ENCODE data around the gene THBD. TPM values are rescaled to one million over a fixed set of nuclear protein-coding genes. Genes with fewer than 3 reads are reported as not detected.

The THBD gene
- total RNA-seq, 1 donor from 2014 or later: 22.7 TPM

GRCh38 chr20:23013429-23013828 is 36.0 kb downstream of the THBD start:
- TF ChIP-seq CTCF (IDR thresholded peaks at IDR 0.05; ENCODE audit: insufficient read depth, low read depth, low read length): no peak
- TF ChIP-seq EZH2 (IDR thresholded peaks at IDR 0.05; ENCODE audit: insufficient read depth, low read length): no peak
- H3K4me2 ChIP-seq (ENCODE audit: low read length): no peak overlapping the region
- DNase-seq (ENCODE audit: low read depth) (no peak), FAIRE-seq (no peak)
- Mint-ChIP-seq H3K4me1 (ENCODE audit: low read depth, unreplicated experiment) (peaks cover 4% of the 10 kb centered on the region), H3K36me3 (ENCODE audit: low read depth, unreplicated experiment) (no peaks in the 10 kb centered on the region), H3K27me3 (ENCODE audit: low read depth, unreplicated experiment) (peaks cover 10% of the 10 kb centered on the region), H3K9me3 (ENCODE audit: unreplicated experiment) (no peaks in the 10 kb centered on the region), H3K4me3 (ENCODE audit: unreplicated experiment) (no peak overlapping the region), H3K27ac (ENCODE audit: unreplicated experiment) (no peak overlapping the region)
- peaks cover 2% of the 10 kb centered on the region for H3K27me3 ChIP-seq (ENCODE audit: insufficient read depth, low read length)
- H3K36me3 ChIP-seq (ENCODE audit: insufficient read depth, low read length): no peaks in the 10 kb centered on the region
- no peaks in the 10 kb centered on the region for H3K79me2 ChIP-seq (ENCODE audit: insufficient read depth, low read length)
- no peaks in the 10 kb centered on the region for H3K4me1 ChIP-seq (ENCODE audit: insufficient read depth, low read length)
- H2AFZ ChIP-seq (ENCODE audit: low read depth, low read length): no peak overlapping the region
- H4K20me1 ChIP-seq (ENCODE audit: insufficient read depth, low read length): no peaks in the 10 kb centered on the region
- no peaks in the 10 kb centered on the region for H3K9me3 ChIP-seq (ENCODE audit: insufficient read depth, low read depth, low read length)
- no peak overlapping the region for H3K9ac ChIP-seq (ENCODE audit: low read length)
- no peak overlapping the region for H3K4me3 ChIP-seq (ENCODE audit: insufficient read depth, low read depth, low read length)
- H3K27ac ChIP-seq (ENCODE audit: low read depth, low read length): no peak overlapping the region

GRCh38 chr20:23011008-23011721 is 38.3 kb downstream of the THBD start:
- Mint-ChIP-seq H3K27ac (ENCODE audit: unreplicated experiment) (no peak overlapping the region), H3K4me3 (ENCODE audit: unreplicated experiment) (no peak overlapping the region), H3K27me3 (ENCODE audit: low read depth, unreplicated experiment) (peaks cover 7% of the 10 kb centered on the region), H3K4me1 (ENCODE audit: low read depth, unreplicated experiment) (peaks cover 4% of the 10 kb centered on the region), H3K36me3 (ENCODE audit: low read depth, unreplicated experiment) (no peaks in the 10 kb centered on the region), H3K9me3 (ENCODE audit: unreplicated experiment) (no peaks in the 10 kb centered on the region)
- H3K79me2 ChIP-seq (ENCODE audit: insufficient read depth, low read length): no peaks in the 10 kb centered on the region
- H3K9me3 ChIP-seq (ENCODE audit: insufficient read depth, low read depth, low read length): no peaks in the 10 kb centered on the region
- no peak overlapping the region for H3K4me3 ChIP-seq (ENCODE audit: insufficient read depth, low read depth, low read length)
- no peaks in the 10 kb centered on the region for H4K20me1 ChIP-seq (ENCODE audit: insufficient read depth, low read length)
- no peak for FAIRE-seq
- peaks cover 2% of the 10 kb centered on the region for H3K27me3 ChIP-seq (ENCODE audit: insufficient read depth, low read length)
- no peak overlapping the region for H2AFZ ChIP-seq (ENCODE audit: low read depth, low read length)
- H3K9ac ChIP-seq (ENCODE audit: low read length): no peak overlapping the region
- no peak for TF ChIP-seq CTCF (IDR thresholded peaks at IDR 0.05; ENCODE audit: insufficient read depth, low read depth, low read length)
- no peak for TF ChIP-seq EZH2 (IDR thresholded peaks at IDR 0.05; ENCODE audit: insufficient read depth, low read length)
- H3K36me3 ChIP-seq (ENCODE audit: insufficient read depth, low read length): no peaks in the 10 kb centered on the region
- no peak for DNase-seq (ENCODE audit: low read depth)
- no peaks in the 10 kb centered on the region for H3K4me1 ChIP-seq (ENCODE audit: insufficient read depth, low read length)
- H3K4me2 ChIP-seq (ENCODE audit: low read length): no peak overlapping the region
- no peak overlapping the region for H3K27ac ChIP-seq (ENCODE audit: low read depth, low read length)

DNA sequence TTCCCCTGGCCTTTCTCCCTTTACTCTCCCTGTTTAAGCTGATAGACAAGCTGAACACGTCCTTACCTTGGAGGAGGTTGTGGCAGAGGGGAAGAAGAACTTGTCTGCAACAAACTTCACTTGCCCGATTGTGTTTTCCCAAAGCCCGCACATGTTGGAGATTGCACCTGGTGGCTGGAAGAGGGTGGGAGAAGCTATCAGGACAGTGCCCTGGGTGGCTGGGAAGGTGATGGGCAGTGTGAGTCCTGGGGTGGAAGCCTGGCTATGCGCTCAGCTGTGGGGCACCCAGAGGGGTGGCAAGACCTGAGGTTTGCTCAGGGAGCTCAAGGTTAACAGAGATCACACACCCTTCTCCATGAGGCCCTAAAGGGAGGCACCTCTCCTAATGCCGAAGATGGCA is 39.4 kb downstream of the THBD start:
- Histone ChIP-seq H3K9me3 (ENCODE audit: insufficient read depth, low read depth, low read length) (no peaks in the 10 kb centered on the region), H3K27me3 (ENCODE audit: insufficient read depth, low read length) (peaks cover 2% of the 10 kb centered on the region)
- H3K27ac Mint-ChIP-seq (ENCODE audit: unreplicated experiment): no peak overlapping the region

More for the DNA sequence above, 39.4 kb downstream of the THBD start:
- Histone ChIP-seq H4K20me1 (ENCODE audit: insufficient read depth, low read length) (no peaks in the 10 kb centered on the region), H3K27ac (ENCODE audit: low read depth, low read length) (no peak overlapping the region), H3K4me1 (ENCODE audit: insufficient read depth, low read length) (no peaks in the 10 kb centered on the region), H3K9ac (ENCODE audit: low read length) (no peak overlapping the region), H3K79me2 (ENCODE audit: insufficient read depth, low read length) (no peaks in the 10 kb centered on the region), H3K4me3 (ENCODE audit: insufficient read depth, low read depth, low read length) (no peak overlapping the region), H3K4me2 (ENCODE audit: low read length) (no peak overlapping the region), H3K36me3 (ENCODE audit: insufficient read depth, low read length) (no peaks in the 10 kb centered on the region), H2AFZ (ENCODE audit: low read depth, low read length) (no peak overlapping the region)
- no peak for DNase-seq (ENCODE audit: low read depth)
- H3K9me3 Mint-ChIP-seq (ENCODE audit: unreplicated experiment): no peaks in the 10 kb centered on the region
- peaks cover 4% of the 10 kb centered on the region for H3K4me1 Mint-ChIP-seq (ENCODE audit: low read depth, unreplicated experiment)
- peaks cover 7% of the 10 kb centered on the region for H3K27me3 Mint-ChIP-seq (ENCODE audit: low read depth, unreplicated experiment)
- no peaks in the 10 kb centered on the region for H3K36me3 Mint-ChIP-seq (ENCODE audit: low read depth, unreplicated experiment)
- no peak for FAIRE-seq
- no peak overlapping the region for H3K4me3 Mint-ChIP-seq (ENCODE audit: unreplicated experiment)
- TF ChIP-seq CTCF (IDR thresholded peaks at IDR 0.05; ENCODE audit: insufficient read depth, low read depth, low read length) (no peak), EZH2 (IDR thresholded peaks at IDR 0.05; ENCODE audit: insufficient read depth, low read length) (no peak)
